GM19452 (cell line): Measurements from ENCODE around the gene HS2ST1.
"Not testable (repeated sequence)": the region's sequence is repeated elsewhere in the genome, so short reads cannot be mapped to it uniquely, and the experiment has no call there.

Experiments
- ATAC-seq: cut with Tn5 transposase; IDR thresholded peaks from one replicate; pipeline ENCODE4 v1.9.1; 2021; ENCODE audit not compliant: unreplicated experiment

HS2ST1 gene

GRCh38 chr1:86924324-86924960, 10.0 kb downstream of the HS2ST1 start:
- no peak for ATAC-seq

- ATAC-seq: no peak
These were observed 11.3 kb downstream of the HS2ST1 start for GRCh38 chr1:86925742-86926141.

- ATAC-seq: no peak
These were observed 12.4 kb downstream of the HS2ST1 start for GRCh38 chr1:86926883-86927282.

- ATAC-seq: no peak
These were observed 14.4 kb downstream of the HS2ST1 start for GRCh38 chr1:86928819-86929218.

GRCh38 chr1:86933051-86933450, 18.6 kb downstream of the HS2ST1 start:
- ATAC-seq: no peak

- no peak for ATAC-seq
These were observed 19.3 kb downstream of the HS2ST1 start for GRCh38 chr1:86933562-86934377.

GRCh38 chr1:86938450-86938849, 24.0 kb downstream of the HS2ST1 start:
- no peak for ATAC-seq

- ATAC-seq: no peak
These were observed 24.4 kb downstream of the HS2ST1 start for GRCh38 chr1:86938855-86939254.

GRCh38 chr1:86939406-86939805, 25.0 kb downstream of the HS2ST1 start:
- no peak for ATAC-seq

GRCh38 chr1:86940599-86940998, 26.2 kb downstream of the HS2ST1 start:
- no peak for ATAC-seq

- ATAC-seq: no peak
These were observed 27.6 kb downstream of the HS2ST1 start for GRCh38 chr1:86942042-86942441.

GRCh38 chr1:86942743-86943142, 28.3 kb downstream of the HS2ST1 start:
- ATAC-seq: no peak

GRCh38 chr1:86948212-86948611, 33.8 kb downstream of the HS2ST1 start:
- no peak for ATAC-seq

- no peak for ATAC-seq
These were observed 36.4 kb downstream of the HS2ST1 start for GRCh38 chr1:86950712-86951419.

- no peak for ATAC-seq
These were observed 37.0 kb downstream of the HS2ST1 start for GRCh38 chr1:86951430-86951829.

GRCh38 chr1:86953167-86953566, 38.7 kb downstream of the HS2ST1 start:
- ATAC-seq: no peak

GRCh38 chr1:86955678-86956077, 41.2 kb downstream of the HS2ST1 start:
- ATAC-seq: no peak

- ATAC-seq: no peak
These were observed 41.8 kb downstream of the HS2ST1 start for GRCh38 chr1:86956221-86956620.

GRCh38 chr1:86957221-86957620, 42.8 kb downstream of the HS2ST1 start:
- ATAC-seq: no peak

- ATAC-seq: no peak
These were observed 46.1 kb downstream of the HS2ST1 start for GRCh38 chr1:86960548-86960947.

GRCh38 chr1:86963841-86964240, 49.4 kb downstream of the HS2ST1 start:
- ATAC-seq: not testable (repeated sequence)
